DMS153 (cell line): ENCODE data around the gene VAPA.

Experiments
- DNase-seq: peaks from one replicate; lab custom pipeline; 2025; lab: John Stamatoyannopoulos, UW

Gene VAPA

GRCh38 chr18:10003281-10003680 lies 89.5 kb downstream of the VAPA start:
- no peak for DNase-seq

GRCh38 chr18:10003866-10004265 lies 90.0 kb downstream of the VAPA start:
- DNase-seq: no peak

- DNase-seq: peak; percentile 16
Measured at GRCh38 chr18:10006311-10006893, 92.6 kb downstream of the VAPA start.

- no peak for DNase-seq
Measured at GRCh38 chr18:10008006-10008647, 94.3 kb downstream of the VAPA start.
